HepG2 (cell line): ENCODE data around the gene SCARB2. TPM values are rescaled to one million over a fixed set of nuclear protein-coding genes. Genes with fewer than 3 reads are reported as not detected.

ENCODE experiments used
- ATAC-seq: fragments of 200-7000 bp; cut with Tn5 transposase; 3 replicates; pipeline ENCODE4 v1.9.1; 2020; ENCODE audit warnings: mild to moderate bottlenecking, moderate library complexity
- BruUV-seq: library from RNA; stranded (reverse); fragments of 400-500 nt; replicated peaks from 2 replicates; lab custom pipeline; 2021; lab: Mats Ljungman, UMichigan
- CTCF ChIA-PET: fragments of 300-600 bp; formaldehyde crosslinking; extraction: SDS; loops from one replicate; lab custom pipeline; 2021; ENCODE audit warnings: low total read pairs, inconsistent platforms, low intra/inter-chr PET ratio; lab: Yijun Ruan, JAX
- POLR2A ChIA-PET: fragments of 350-600 bp; sonication (Branson Sonifier 250); formaldehyde crosslinking; loops from one replicate; lab custom pipeline; 2020; ENCODE audit warnings: antibody characterized with exemption, inconsistent platforms; lab: Yijun Ruan, JAX
- DNase-seq: peaks from one replicate; pipeline ENCODE4 v3.0.0-alpha.2; 2015; ENCODE audit warnings: low spot score
- FAIRE-seq: peaks from 3 replicates; lab custom pipeline; 2011; peaks lifted over from hg19 to GRCh38; lab: Jason Lieb, UNC
- H2AFZ ChIP-seq: one replicate; pipeline ENCODE4 v1.6.1; 2011; ENCODE audit warnings: low read length, inconsistent platforms
- H3K27ac ChIP-seq: fragments of 300-600 bp; 3 replicates; pipeline ENCODE4 v1.8.0; 2011; ENCODE audit warnings: mixed run types, mild to moderate bottlenecking, mixed read lengths, low read length, inconsistent platforms; ENCODE audit not compliant: insufficient read depth; ENCODE audit errors: extremely low read length
- H3K27me3 ChIP-seq, 2 experiments: fragments of 200-600 bp in 1 of 2; 2 replicates in 1 of 2; 3 replicates in 1 of 2; pipeline versions ENCODE4 v1.6.0 to v1.8.0; 2011; ENCODE audit warnings: low read length in 2 of 2, mild to moderate bottlenecking in 2 of 2, moderate library complexity in 2 of 2, inconsistent platforms in 1 of 2; ENCODE audit not compliant: insufficient read depth in 2 of 2, control insufficient read depth in 1 of 2
- H3K36me3 ChIP-seq, 2 experiments: fragments of 200-600 bp in 1 of 2; replicated peaks in 1 of 2; 2 replicates in 1 of 2; 3 replicates in 1 of 2; pipeline versions ENCODE4 v1.5.1 to v1.8.0; 2011; ENCODE audit warnings: low read length in 2 of 2, inconsistent platforms in 1 of 2; ENCODE audit not compliant: insufficient read depth in 2 of 2, control insufficient read depth in 1 of 2
- H3K4me1 ChIP-seq: 2 replicates; pipeline ENCODE4 v1.5.1; 2012; ENCODE audit warnings: low read length, inconsistent platforms; ENCODE audit not compliant: insufficient read depth
- H3K4me2 ChIP-seq: 2 replicates; pipeline ENCODE4 v1.6.0; 2011; ENCODE audit warnings: low read depth, low read length, inconsistent platforms
- H3K4me3 ChIP-seq, 3 experiments: fragments of 200-600 bp in 1 of 3; sonication (generic), shearing (Covaris generic) in 1 of 3; replicated peaks in 1 of 3; 2 replicates each; pipeline ENCODE4 v1.5.1; 2011 to 2016; ENCODE audit warnings: low read length in 3 of 3, inconsistent platforms in 2 of 3, low read depth in 2 of 3, mild to moderate bottlenecking in 2 of 3, control low read depth in 1 of 3, mixed read lengths in 1 of 3; ENCODE audit not compliant: insufficient read depth in 1 of 3
- H3K79me2 ChIP-seq: one replicate; pipeline ENCODE4 v1.6.1; 2011; ENCODE audit warnings: low read length, inconsistent platforms; ENCODE audit not compliant: insufficient read depth
- H3K9ac ChIP-seq: 2 replicates; pipeline ENCODE4 v1.6.0; 2011; ENCODE audit warnings: mild to moderate bottlenecking, low read depth, low read length, inconsistent platforms; ENCODE audit not compliant: insufficient read depth
- H3K9me3 ChIP-seq: 2 replicates; pipeline ENCODE4 v1.5.1; 2012; ENCODE audit warnings: mild to moderate bottlenecking, low read length
- H4K20me1 ChIP-seq: 2 replicates; pipeline ENCODE4 v1.6.0; 2011; ENCODE audit warnings: inconsistent platforms, mild to moderate bottlenecking, low read length, moderate library complexity; ENCODE audit not compliant: insufficient read depth
- ARID2 ChIP-seq: sonication (generic); formaldehyde crosslinking; IDR thresholded peaks from 2 replicates; pipeline ENCODE4 v1.8.1; 2022; ENCODE audit warnings: mild to moderate bottlenecking, missing genetic modification reagents, borderline replicate concordance
- ESRRA ChIP-seq: sonication (generic); formaldehyde crosslinking; IDR thresholded peaks from 2 replicates; pipeline ENCODE4 v1.5.1; 2020; ENCODE audit warnings: mild to moderate bottlenecking, low read depth, missing genetic modification reagents
- FOXP1 ChIP-seq, 2 experiments: fragments of 450-650 bp in 1 of 2; IDR thresholded peaks; 2 replicates each; pipeline ENCODE4 v1.6.1; 2017 to 2018; ENCODE audit warnings: antibody characterized with exemption in 1 of 2
- GATA4 ChIP-seq: sonication (generic); IDR thresholded peaks from 2 replicates; pipeline ENCODE4 v1.6.1; 2016; ENCODE audit warnings: antibody characterized with exemption, low read depth, borderline replicate concordance
- HCFC1 ChIP-seq: fragments of 150-350 bp; IDR thresholded peaks from 2 replicates; pipeline ENCODE4 v1.6.1; 2014; ENCODE audit warnings: low read depth, low read length
- PRPF4 ChIP-seq: fragments of 200-400 bp; formaldehyde crosslinking; IDR thresholded peaks from 2 replicates; pipeline ENCODE4 v1.6.1; 2016; ENCODE audit warnings: low read length, low read depth; ENCODE audit not compliant: poor library complexity, severe bottlenecking
- SRSF9 ChIP-seq: fragments of 200-400 bp; formaldehyde crosslinking; IDR thresholded peaks from 2 replicates; pipeline ENCODE4 v1.6.1; 2018; ENCODE audit warnings: borderline replicate concordance, mild to moderate bottlenecking, low read depth, low read length; ENCODE audit not compliant: insufficient read depth, poor library complexity, severe bottlenecking
- ZKSCAN8 ChIP-seq: IDR thresholded peaks from 2 replicates; pipeline ENCODE4 v1.6.1; 2016; ENCODE audit warnings: borderline replicate concordance, missing genetic modification reagents, missing compliant biosample characterization
- ZNF614 ChIP-seq: IDR thresholded peaks from 2 replicates; pipeline ENCODE4 v1.6.1; 2018; ENCODE audit warnings: missing biosample characterization, missing genetic modification reagents, inconsistent platforms, borderline replicate concordance
- ZNF713 ChIP-seq: sonication (generic); formaldehyde crosslinking; IDR thresholded peaks from 2 replicates; pipeline ENCODE4 v1.4.0; 2020; ENCODE audit warnings: mild to moderate bottlenecking, missing genetic modification reagents
- WGBS: methylation state at CpG from one replicate; pipeline ENCODE4 v1.1.6; 2017; ENCODE audit warnings: low lambda C conversion rate; 5-methylcytosine and 5-hydroxymethylcytosine counted together
- in situ Hi-C: cut with HindIII; loops from 2 replicates; pipeline ENCODE4 v1.10.0; 2017; ENCODE audit warnings: low pct_unique_long_range_greater_than_20kb; ENCODE audit not compliant: extremely low pct_ligation_motif_present
- intact Hi-C: fragments of 100-400 bp; cut with micrococcal nuclease; formaldehyde crosslinking; loops from one replicate; pipeline ENCODE4 v1.10.0; 2022; ENCODE audit not compliant: unreplicated experiment
- polyA plus RNA-seq, 8 experiments: library from polyadenylated mRNA; depleted of rRNA in 3 of 8; stranded (reverse) in 7 of 8; unstranded in 1 of 8; fragments of >200 nt; fragmentation: Illumina TruSeq in 4 of 8; extraction: Trizol in 4 of 8; gene quantifications; 2 replicates each; pipeline versions ENCODE4 v1.2.1 to v1.2.3, GENCODE V29; 2011 to 2016; ENCODE audit warnings: low read depth in 4 of 8, missing spikeins in 1 of 8, mixed read lengths in 1 of 8; ENCODE audit not compliant: insufficient read depth in 1 of 8
- total RNA-seq, 5 experiments: library from RNA; depleted of rRNA; stranded (reverse); fragments of >200 nt; fragmentation: Illumina TruSeq; extraction: Trizol; gene quantifications; 2 replicates each; pipeline ENCODE4 v1.2.3, GENCODE V29; 2016; ENCODE audit warnings: low read depth in 1 of 5
- TF ChIP-seq, protein P1 (sequence below): IDR thresholded peaks from 2 replicates; pipeline ENCODE4 v1.6.1; 2016; ENCODE audit warnings: missing compliant biosample characterization, missing genetic modification reagents, borderline replicate concordance
- TF ChIP-seq, protein P2 (sequence below): sonication (generic); formaldehyde crosslinking; IDR thresholded peaks from 2 replicates; pipeline ENCODE4 v1.8.1; 2023; ENCODE audit warnings: mild to moderate bottlenecking, missing genetic modification reagents, borderline replicate concordance
- TF ChIP-seq, protein P3 (sequence below): sonication (generic); formaldehyde crosslinking; IDR thresholded peaks from 2 replicates; pipeline ENCODE4 v1.8.1; 2023; ENCODE audit warnings: missing genetic modification reagents, mild to moderate bottlenecking, borderline replicate concordance
- TF ChIP-seq, protein P4 (sequence below): sonication (generic); formaldehyde crosslinking; conservative IDR thresholded peaks from 2 replicates; pipeline ENCODE4 v1.4.0; 2020; ENCODE audit warnings: mild to moderate bottlenecking, missing genetic modification reagents, moderate library complexity
- TF ChIP-seq, protein P5 (sequence below): sonication (generic); formaldehyde crosslinking; IDR thresholded peaks from 2 replicates; pipeline ENCODE4 v1.4.0; 2020; ENCODE audit warnings: missing genetic modification reagents, borderline replicate concordance

SCARB2 gene
- total and polyA plus RNA-seq, 2 of the 13 experiments (the other 11 are each of a cell fraction or from before 2014, with no cell fraction given), result 40.6 to 43.4 TPM

DNA sequence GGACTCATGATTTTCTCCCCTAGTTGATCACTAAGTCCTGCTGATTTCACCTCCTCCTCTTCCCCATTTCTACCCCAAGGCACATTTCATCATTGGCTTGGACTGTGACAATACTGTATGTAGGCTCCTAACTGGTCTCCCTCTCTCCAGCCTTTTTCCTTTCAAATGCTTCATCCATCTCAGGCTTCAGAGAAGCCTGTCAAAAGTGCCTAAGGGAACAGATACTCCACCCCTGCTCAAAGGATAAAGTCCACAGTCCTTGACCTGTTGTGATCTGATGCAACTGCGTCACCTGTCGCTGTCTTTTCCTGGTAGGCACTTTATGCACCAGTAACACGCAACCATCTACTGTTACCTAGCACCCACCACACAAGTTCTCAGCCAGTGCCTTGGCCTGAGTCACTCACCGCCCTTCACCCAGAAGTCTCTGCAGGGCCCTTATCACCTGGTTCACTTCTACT is 12.8 kb downstream of the SCARB2 start:
- Histone ChIP-seq H3K27ac (peak overlapping the region; percentile 66), H3K4me1 (peaks cover 47% of the 10 kb centered on the region), H3K36me3 (peaks cover 2 to 3% of the 10 kb centered on the region in 2 experiments; a peak in 1 of 5 replicates), H3K27me3 (no peaks in the 10 kb centered on the region), H3K4me3 (no peak overlapping the region), H3K79me2 (peaks cover 40% of the 10 kb centered on the region), H3K9me3 (no peaks in the 10 kb centered on the region), H4K20me1 (no peaks in the 10 kb centered on the region), H3K9ac (peak overlapping the region; percentile 28), H3K4me2 (peak overlapping the region; percentile 54), H2AFZ (no peak overlapping the region)
- DNase-seq (peak; percentile 77), FAIRE-seq (peak; percentile 74), ATAC-seq (peak; percentile 95)
- ChIA-PET CTCF (no interaction called here), POLR2A (no interaction called here)
- BruUV-seq, result no TSS peak
- 31% methylated on average over 4 of the region's 4 CpGs for WGBS
- in situ Hi-C loops, result no loop called here
- intact Hi-C loops, result loop anchor here (1.0 kb wide), 1 partner anchor 12 kb away; the partner anchor contains the start of gene SCARB2
- TF ChIP-seq HCFC1 (no peak), ARID2 (no peak), SRSF9 (no peak), GATA4 (no peak), PRPF4 (no peak), ZKSCAN8 (CRISPR knock-in tag) (no peak), ZNF713 (CRISPR knock-in tag) (no peak), ZNF614 (CRISPR knock-in tag) (peak; percentile 38; the same call in 1 of the 2 replicates), ESRRA (CRISPR knock-in tag) (peak; percentile 51; the same call in 1 of the 2 replicates), FOXP1 (IDR thresholded peaks at IDR 0.05) (no peak), FOXP1 (CRISPR knock-in tag; IDR thresholded peaks at IDR 0.05) (peak; percentile 52; the same call in 1 of the 2 replicates)
- TF ChIP-seq, protein P1, sequence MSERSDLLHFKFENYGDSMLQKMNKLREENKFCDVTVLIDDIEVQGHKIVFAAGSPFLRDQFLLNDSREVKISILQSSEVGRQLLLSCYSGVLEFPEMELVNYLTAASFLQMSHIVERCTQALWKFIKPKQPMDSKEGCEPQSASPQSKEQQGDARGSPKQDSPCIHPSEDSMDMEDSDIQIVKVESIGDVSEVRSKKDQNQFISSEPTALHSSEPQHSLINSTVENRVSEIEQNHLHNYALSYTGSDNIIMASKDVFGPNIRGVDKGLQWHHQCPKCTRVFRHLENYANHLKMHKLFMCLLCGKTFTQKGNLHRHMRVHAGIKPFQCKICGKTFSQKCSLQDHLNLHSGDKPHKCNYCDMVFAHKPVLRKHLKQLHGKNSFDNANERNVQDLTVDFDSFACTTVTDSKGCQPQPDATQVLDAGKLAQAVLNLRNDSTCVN (CRISPR knock-in tag), result no peak
- TF ChIP-seq, protein P2, sequence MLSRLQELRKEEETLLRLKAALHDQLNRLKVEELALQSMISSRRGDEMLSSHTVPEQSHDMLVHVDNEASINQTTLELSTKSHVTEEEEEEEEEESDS (CRISPR knock-in tag), result no peak
- TF ChIP-seq, protein P3, sequence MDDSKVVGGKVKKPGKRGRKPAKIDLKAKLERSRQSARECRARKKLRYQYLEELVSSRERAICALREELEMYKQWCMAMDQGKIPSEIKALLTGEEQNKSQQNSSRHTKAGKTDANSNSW (CRISPR knock-in tag), result no peak
- TF ChIP-seq, protein P4, sequence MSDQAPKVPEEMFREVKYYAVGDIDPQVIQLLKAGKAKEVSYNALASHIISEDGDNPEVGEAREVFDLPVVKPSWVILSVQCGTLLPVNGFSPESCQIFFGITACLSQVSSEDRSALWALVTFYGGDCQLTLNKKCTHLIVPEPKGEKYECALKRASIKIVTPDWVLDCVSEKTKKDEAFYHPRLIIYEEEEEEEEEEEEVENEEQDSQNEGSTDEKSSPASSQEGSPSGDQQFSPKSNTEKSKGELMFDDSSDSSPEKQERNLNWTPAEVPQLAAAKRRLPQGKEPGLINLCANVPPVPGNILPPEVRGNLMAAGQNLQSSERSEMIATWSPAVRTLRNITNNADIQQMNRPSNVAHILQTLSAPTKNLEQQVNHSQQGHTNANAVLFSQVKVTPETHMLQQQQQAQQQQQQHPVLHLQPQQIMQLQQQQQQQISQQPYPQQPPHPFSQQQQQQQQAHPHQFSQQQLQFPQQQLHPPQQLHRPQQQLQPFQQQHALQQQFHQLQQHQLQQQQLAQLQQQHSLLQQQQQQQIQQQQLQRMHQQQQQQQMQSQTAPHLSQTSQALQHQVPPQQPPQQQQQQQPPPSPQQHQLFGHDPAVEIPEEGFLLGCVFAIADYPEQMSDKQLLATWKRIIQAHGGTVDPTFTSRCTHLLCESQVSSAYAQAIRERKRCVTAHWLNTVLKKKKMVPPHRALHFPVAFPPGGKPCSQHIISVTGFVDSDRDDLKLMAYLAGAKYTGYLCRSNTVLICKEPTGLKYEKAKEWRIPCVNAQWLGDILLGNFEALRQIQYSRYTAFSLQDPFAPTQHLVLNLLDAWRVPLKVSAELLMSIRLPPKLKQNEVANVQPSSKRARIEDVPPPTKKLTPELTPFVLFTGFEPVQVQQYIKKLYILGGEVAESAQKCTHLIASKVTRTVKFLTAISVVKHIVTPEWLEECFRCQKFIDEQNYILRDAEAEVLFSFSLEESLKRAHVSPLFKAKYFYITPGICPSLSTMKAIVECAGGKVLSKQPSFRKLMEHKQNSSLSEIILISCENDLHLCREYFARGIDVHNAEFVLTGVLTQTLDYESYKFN (CRISPR knock-in tag), result peak; percentile 74
- TF ChIP-seq, protein P5, sequence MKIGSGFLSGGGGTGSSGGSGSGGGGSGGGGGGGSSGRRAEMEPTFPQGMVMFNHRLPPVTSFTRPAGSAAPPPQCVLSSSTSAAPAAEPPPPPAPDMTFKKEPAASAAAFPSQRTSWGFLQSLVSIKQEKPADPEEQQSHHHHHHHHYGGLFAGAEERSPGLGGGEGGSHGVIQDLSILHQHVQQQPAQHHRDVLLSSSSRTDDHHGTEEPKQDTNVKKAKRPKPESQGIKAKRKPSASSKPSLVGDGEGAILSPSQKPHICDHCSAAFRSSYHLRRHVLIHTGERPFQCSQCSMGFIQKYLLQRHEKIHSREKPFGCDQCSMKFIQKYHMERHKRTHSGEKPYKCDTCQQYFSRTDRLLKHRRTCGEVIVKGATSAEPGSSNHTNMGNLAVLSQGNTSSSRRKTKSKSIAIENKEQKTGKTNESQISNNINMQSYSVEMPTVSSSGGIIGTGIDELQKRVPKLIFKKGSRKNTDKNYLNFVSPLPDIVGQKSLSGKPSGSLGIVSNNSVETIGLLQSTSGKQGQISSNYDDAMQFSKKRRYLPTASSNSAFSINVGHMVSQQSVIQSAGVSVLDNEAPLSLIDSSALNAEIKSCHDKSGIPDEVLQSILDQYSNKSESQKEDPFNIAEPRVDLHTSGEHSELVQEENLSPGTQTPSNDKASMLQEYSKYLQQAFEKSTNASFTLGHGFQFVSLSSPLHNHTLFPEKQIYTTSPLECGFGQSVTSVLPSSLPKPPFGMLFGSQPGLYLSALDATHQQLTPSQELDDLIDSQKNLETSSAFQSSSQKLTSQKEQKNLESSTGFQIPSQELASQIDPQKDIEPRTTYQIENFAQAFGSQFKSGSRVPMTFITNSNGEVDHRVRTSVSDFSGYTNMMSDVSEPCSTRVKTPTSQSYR (CRISPR knock-in tag), result no peak
